H1 (cell line): ENCODE results near the gene ATP6V1C2. TPM values are rescaled to one million over a fixed set of nuclear protein-coding genes. Genes with fewer than 3 reads are reported as not detected.

ENCODE experiments used
- CHD7 ChIP-seq: fragments of 300-600 bp; sonication (generic); IDR thresholded peaks from 2 replicates; pipeline ENCODE4 v1.7.1; 2012; ENCODE audit warnings: low read length, moderate library complexity, mild to moderate bottlenecking, inconsistent platforms; ENCODE audit not compliant: insufficient replicate concordance
- EP300 ChIP-seq, 2 experiments: IDR thresholded peaks; 1 replicate in 1 of 2; 2 replicates in 1 of 2; pipeline ENCODE4 v1.6.1; 2011 to 2012; ENCODE audit warnings: low read depth in 2 of 2, low read length in 2 of 2, mild to moderate bottlenecking in 2 of 2, borderline replicate concordance in 1 of 2, inconsistent platforms in 1 of 2, moderate library complexity in 1 of 2
- JUN ChIP-seq: IDR thresholded peaks from 2 replicates; pipeline ENCODE4 v1.6.1; 2011; ENCODE audit warnings: low read depth, mild to moderate bottlenecking, improper control_type of control experiment, low read length
- KDM5A ChIP-seq: fragments of 200-600 bp; IDR thresholded peaks from 2 replicates; pipeline ENCODE4 v1.7.1; 2012; ENCODE audit warnings: mild to moderate bottlenecking, low read length, inconsistent platforms, mixed read lengths
- POU5F1 ChIP-seq: IDR thresholded peaks from 2 replicates; pipeline ENCODE4 v1.6.1; 2011; ENCODE audit warnings: low read depth, mild to moderate bottlenecking, low read length, moderate library complexity
- RXRA ChIP-seq: IDR thresholded peaks from 2 replicates; pipeline ENCODE4 v1.6.1; 2011; ENCODE audit warnings: low read depth, mild to moderate bottlenecking, low read length, moderate library complexity; ENCODE audit not compliant: insufficient read depth
- TAF1 ChIP-seq: IDR thresholded peaks from 2 replicates; pipeline ENCODE4 v1.6.1; 2011; ENCODE audit warnings: mild to moderate bottlenecking, low read depth, low read length
- ZNF274 ChIP-seq: IDR thresholded peaks from 2 replicates; pipeline ENCODE4 v1.7.0; 2012; ENCODE audit warnings: low read length, borderline replicate concordance; ENCODE audit errors: extremely low read depth
- polyA plus RNA-seq, 7 experiments: library from polyadenylated mRNA; depleted of rRNA in 3 of 7; stranded (reverse) in 5 of 7; unstranded in 2 of 7; fragments of >200 nt in 5 of 7; fragments of 200-250 nt in 2 of 7; gene quantifications; 1 replicate in 5 of 7; 2 replicates in 1 of 7; 4 replicates in 1 of 7; pipeline versions ENCODE4 v1.2.1 to v1.2.3, GENCODE V29; 2011 to 2013; ENCODE audit warnings: missing spikeins in 2 of 7, mixed read lengths in 2 of 7
- total RNA-seq: library from RNA; stranded (reverse); fragmentation: NEBNext Ultra II Directional; extraction: Animal tissue kit (Norgen Biotek cat#: 25700); gene quantifications from 2 replicates; pipeline ENCODE4 v1.2.1, GENCODE V29; 2021
- TF ChIP-seq, protein P1 (sequence below), 3 experiments: IDR thresholded peaks; 1 replicate in 2 of 3; 2 replicates in 1 of 3; pipeline versions ENCODE4 v1.5.1 to v1.6.1; 2011; ENCODE audit warnings: low read length in 3 of 3, mild to moderate bottlenecking in 3 of 3, inconsistent platforms in 2 of 3, low read depth in 1 of 3, moderate library complexity in 1 of 3; ENCODE audit not compliant: insufficient read depth in 1 of 3; ENCODE audit errors: control extremely low read depth in 1 of 3

ATP6V1C2 gene
- total and polyA plus RNA-seq, 2 of the 8 experiments (the other 6 are each of a cell fraction or from before 2014, with no cell fraction given): 0.29 to 0.74 TPM

DNA sequence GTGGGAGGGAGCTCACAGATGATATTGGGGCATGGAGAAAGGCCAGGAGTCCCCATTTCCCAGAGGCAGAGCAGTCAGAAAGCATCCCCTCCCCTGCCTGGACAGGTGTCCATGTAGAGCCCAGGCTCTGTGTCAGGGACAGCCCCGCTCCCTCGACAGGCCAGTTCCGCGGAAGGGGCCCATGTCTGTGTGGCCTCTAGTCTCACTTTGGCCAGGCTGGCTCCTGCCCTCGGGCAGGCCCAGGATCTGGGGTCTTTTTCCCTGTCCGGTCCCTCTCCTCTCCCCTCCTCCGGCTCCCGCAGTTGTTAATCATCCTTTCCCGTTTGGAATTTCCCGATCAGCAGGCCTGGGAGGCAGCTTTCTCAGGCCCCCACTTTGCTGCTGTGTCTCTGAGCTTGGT is 111.6 kb downstream of the ATP6V1C2 start (continued):
- no peak for TF ChIP-seq CHD7
- no peak for TF ChIP-seq KDM5A
- no peak for TF ChIP-seq TAF1
- TF ChIP-seq EP300 (IDR thresholded peaks at IDR 0.05; ENCODE audit: borderline replicate concordance in 1 of 2, low read depth in 2 of 2, low read length in 2 of 2): no peak
- TF ChIP-seq, protein P1, sequence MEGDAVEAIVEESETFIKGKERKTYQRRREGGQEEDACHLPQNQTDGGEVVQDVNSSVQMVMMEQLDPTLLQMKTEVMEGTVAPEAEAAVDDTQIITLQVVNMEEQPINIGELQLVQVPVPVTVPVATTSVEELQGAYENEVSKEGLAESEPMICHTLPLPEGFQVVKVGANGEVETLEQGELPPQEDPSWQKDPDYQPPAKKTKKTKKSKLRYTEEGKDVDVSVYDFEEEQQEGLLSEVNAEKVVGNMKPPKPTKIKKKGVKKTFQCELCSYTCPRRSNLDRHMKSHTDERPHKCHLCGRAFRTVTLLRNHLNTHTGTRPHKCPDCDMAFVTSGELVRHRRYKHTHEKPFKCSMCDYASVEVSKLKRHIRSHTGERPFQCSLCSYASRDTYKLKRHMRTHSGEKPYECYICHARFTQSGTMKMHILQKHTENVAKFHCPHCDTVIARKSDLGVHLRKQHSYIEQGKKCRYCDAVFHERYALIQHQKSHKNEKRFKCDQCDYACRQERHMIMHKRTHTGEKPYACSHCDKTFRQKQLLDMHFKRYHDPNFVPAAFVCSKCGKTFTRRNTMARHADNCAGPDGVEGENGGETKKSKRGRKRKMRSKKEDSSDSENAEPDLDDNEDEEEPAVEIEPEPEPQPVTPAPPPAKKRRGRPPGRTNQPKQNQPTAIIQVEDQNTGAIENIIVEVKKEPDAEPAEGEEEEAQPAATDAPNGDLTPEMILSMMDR (IDR thresholded peaks at IDR 0.05; ENCODE audit: control extremely low read depth in 1 of 3, insufficient read depth in 1 of 3, low read depth in 1 of 3, low read length in 3 of 3): no peak
- TF ChIP-seq POU5F1: no peak
- TF ChIP-seq JUN: no peak
- TF ChIP-seq ZNF274: no peak
- no peak for TF ChIP-seq RXRA
